K562 (cell line): Measurements from ENCODE around the gene BCL3. TPM values are rescaled to one million over a fixed set of nuclear protein-coding genes. Genes with fewer than 3 reads are reported as not detected.

Experiments used
- CBX1 ChIP-seq: sonication (generic); IDR thresholded peaks from 2 replicates; pipeline ENCODE4 v1.6.1; 2016; ENCODE audit warnings: antibody characterized with exemption, low read depth, mild to moderate bottlenecking
- ELF4 ChIP-seq: fragments of 450-650 bp; formaldehyde crosslinking; IDR thresholded peaks from 2 replicates; pipeline ENCODE4 v1.4.0; 2022; ENCODE audit warnings: missing genetic modification characterization
- FOXM1 ChIP-seq, 2 experiments: fragments of 450-650 bp in 1 of 2; sonication (generic) in 1 of 2; formaldehyde crosslinking in 1 of 2; IDR thresholded peaks; 2 replicates each; pipeline versions ENCODE4 v1.6.1 to v1.9.0; 2017 to 2022; ENCODE audit warnings: low read depth in 2 of 2, mild to moderate bottlenecking in 2 of 2, missing genetic modification reagents in 1 of 2, moderate library complexity in 1 of 2
- GTF2F1 ChIP-seq: IDR thresholded peaks from 2 replicates; pipeline ENCODE4 v1.6.1; 2011; ENCODE audit warnings: low read depth, low read length, improper control_type of control experiment
- HDAC2 ChIP-seq: fragments of 450-650 bp; IDR thresholded peaks from 2 replicates; pipeline ENCODE4 v1.6.1; 2016; ENCODE audit warnings: mild to moderate bottlenecking
- HEY1 ChIP-seq: fragments of 250-450 bp; sonication (Bioruptor Pico); IDR thresholded peaks from 2 replicates; pipeline ENCODE4 v1.5.0; 2020; ENCODE audit warnings: mild to moderate bottlenecking, moderate library complexity, borderline replicate concordance
- MAZ ChIP-seq, 2 experiments: fragments of 450-650 bp in 1 of 2; sonication (generic) in 1 of 2; formaldehyde crosslinking; IDR thresholded peaks in 1 of 2; conservative IDR thresholded peaks in 1 of 2; 2 replicates each; pipeline versions ENCODE4 v1.4.0 to v1.5.0; 2020; ENCODE audit warnings: mild to moderate bottlenecking in 1 of 2, missing genetic modification reagents in 1 of 2
- MTA1 ChIP-seq: fragments of 450-650 bp; IDR thresholded peaks from 2 replicates; pipeline ENCODE4 v1.6.1; 2017; ENCODE audit warnings: borderline replicate concordance
- POLR2G ChIP-seq: fragments of 200-400 bp; formaldehyde crosslinking; IDR thresholded peaks from 2 replicates; pipeline ENCODE4 v1.6.1; 2017; ENCODE audit warnings: low read depth, mild to moderate bottlenecking, antibody characterized with exemption, low read length, moderate library complexity
- RBM14 ChIP-seq: fragments of 200-400 bp; formaldehyde crosslinking; IDR thresholded peaks from 2 replicates; pipeline ENCODE4 v1.6.1; 2018; ENCODE audit warnings: low read depth, mild to moderate bottlenecking, low read length, moderate library complexity, borderline replicate concordance; ENCODE audit not compliant: insufficient read depth
- TCFL5 ChIP-seq: fragments of 250-450 bp; sonication (Bioruptor Pico); conservative IDR thresholded peaks from 2 replicates; pipeline ENCODE4 v1.6.1; 2021; ENCODE audit warnings: mild to moderate bottlenecking, moderate library complexity, matching md5 sums
- ZFP36 ChIP-seq: fragments of 150-350 bp; IDR thresholded peaks from 2 replicates; pipeline ENCODE4 v1.6.1; 2018; ENCODE audit warnings: low read length, low read depth; ENCODE audit not compliant: partially characterized antibody
- polyA plus RNA-seq, 8 experiments: library from polyadenylated mRNA; depleted of rRNA in 4 of 8; stranded (reverse) in 5 of 8; unstranded in 3 of 8; fragments of >200 nt; fragmentation: Nextera tagmentation in 2 of 8; fragmentation: Illumina TruSeq in 1 of 8; extraction: Ambion mirVana in 2 of 8; extraction: Trizol in 1 of 8; gene quantifications; 2 replicates each; pipeline versions ENCODE4 v1.2.1 to v1.2.3, GENCODE V29; 2011 to 2014; ENCODE audit warnings: inconsistent platforms in 1 of 8, missing spikeins in 1 of 8
- total RNA-seq, 7 experiments: library from RNA; depleted of rRNA in 6 of 7; stranded (reverse); fragments of >200 nt in 6 of 7; fragmentation: Illumina TruSeq in 2 of 7; extraction: Trizol in 2 of 7; gene quantifications; 2 replicates each; pipeline versions ENCODE4 v1.2.1 to v1.2.3, GENCODE V29; 2011 to 2021; ENCODE audit warnings: low replicate concordance in 1 of 7
- TF ChIP-seq, protein P1 (sequence below): fragments of 450-650 bp; IDR thresholded peaks from 2 replicates; pipeline ENCODE4 v1.6.1; 2016
- TF ChIP-seq, protein P2 (sequence below): fragments of 250-450 bp; sonication (Bioruptor Pico); IDR thresholded peaks from 2 replicates; pipeline ENCODE4 v1.5.0; 2020; ENCODE audit warnings: mild to moderate bottlenecking, borderline replicate concordance
- TF ChIP-seq, protein P3 (sequence below): sonication (generic); formaldehyde crosslinking; IDR thresholded peaks from 2 replicates; pipeline ENCODE4 v1.8.1; 2023; ENCODE audit warnings: mild to moderate bottlenecking, missing genetic modification reagents
- TF ChIP-seq, protein P4 (sequence below): IDR thresholded peaks from 2 replicates; pipeline ENCODE4 v1.6.1; 2011; ENCODE audit not compliant: insufficient read length; ENCODE audit errors: extremely low read depth

Gene BCL3
- total and polyA plus RNA-seq, 9 of the 15 experiments (the other 6 are each of a cell fraction or from before 2014, with no cell fraction given) = 0.03 to 2.4 (median 0.50) TPM; not detected in 1

GRCh38 chr19:44747739-44748425 lies 626 bp upstream of the BCL3 start (continued):
- TF ChIP-seq, protein P1, sequence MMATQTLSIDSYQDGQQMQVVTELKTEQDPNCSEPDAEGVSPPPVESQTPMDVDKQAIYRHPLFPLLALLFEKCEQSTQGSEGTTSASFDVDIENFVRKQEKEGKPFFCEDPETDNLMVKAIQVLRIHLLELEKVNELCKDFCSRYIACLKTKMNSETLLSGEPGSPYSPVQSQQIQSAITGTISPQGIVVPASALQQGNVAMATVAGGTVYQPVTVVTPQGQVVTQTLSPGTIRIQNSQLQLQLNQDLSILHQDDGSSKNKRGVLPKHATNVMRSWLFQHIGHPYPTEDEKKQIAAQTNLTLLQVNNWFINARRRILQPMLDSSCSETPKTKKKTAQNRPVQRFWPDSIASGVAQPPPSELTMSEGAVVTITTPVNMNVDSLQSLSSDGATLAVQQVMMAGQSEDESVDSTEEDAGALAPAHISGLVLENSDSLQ = peak; percentile 53; the same call in 1 of the 2 replicates
- TF ChIP-seq TCFL5 (CRISPR knock-in tag) (no peak), POLR2G (no peak), RBM14 (no peak), MAZ (CRISPR knock-in tag; conservative IDR thresholded peaks at IDR 0.05 in 1 of 2, IDR thresholded peaks at IDR 0.05 in 1 of 2) (no peak), ELF4 (CRISPR knock-in tag) (peak; percentile 74; the same call in 1 of the 2 replicates), MTA1 (peak; percentile 56; the same call in 1 of the 2 replicates), CBX1 (no peak; the same call in none of the 2 replicates), FOXM1 (IDR thresholded peaks at IDR 0.05; ENCODE audit: low read depth) (0 out of 2 replicates have a peak, but pooled peaks have one; percentile 20), FOXM1 (CRISPR knock-in tag; IDR thresholded peaks at IDR 0.05; ENCODE audit: low read depth) (no peak), GTF2F1 (no peak), HEY1 (CRISPR knock-in tag) (no peak), HDAC2 (peak; percentile 85; the same call in 1 of the 2 replicates), ZFP36 (peak; percentile 81)
- TF ChIP-seq, protein P2, sequence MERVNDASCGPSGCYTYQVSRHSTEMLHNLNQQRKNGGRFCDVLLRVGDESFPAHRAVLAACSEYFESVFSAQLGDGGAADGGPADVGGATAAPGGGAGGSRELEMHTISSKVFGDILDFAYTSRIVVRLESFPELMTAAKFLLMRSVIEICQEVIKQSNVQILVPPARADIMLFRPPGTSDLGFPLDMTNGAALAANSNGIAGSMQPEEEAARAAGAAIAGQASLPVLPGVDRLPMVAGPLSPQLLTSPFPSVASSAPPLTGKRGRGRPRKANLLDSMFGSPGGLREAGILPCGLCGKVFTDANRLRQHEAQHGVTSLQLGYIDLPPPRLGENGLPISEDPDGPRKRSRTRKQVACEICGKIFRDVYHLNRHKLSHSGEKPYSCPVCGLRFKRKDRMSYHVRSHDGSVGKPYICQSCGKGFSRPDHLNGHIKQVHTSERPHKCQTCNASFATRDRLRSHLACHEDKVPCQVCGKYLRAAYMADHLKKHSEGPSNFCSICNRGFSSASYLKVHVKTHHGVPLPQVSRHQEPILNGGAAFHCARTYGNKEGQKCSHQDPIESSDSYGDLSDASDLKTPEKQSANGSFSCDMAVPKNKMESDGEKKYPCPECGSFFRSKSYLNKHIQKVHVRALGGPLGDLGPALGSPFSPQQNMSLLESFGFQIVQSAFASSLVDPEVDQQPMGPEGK (CRISPR knock-in tag) = no peak
- TF ChIP-seq, protein P3, sequence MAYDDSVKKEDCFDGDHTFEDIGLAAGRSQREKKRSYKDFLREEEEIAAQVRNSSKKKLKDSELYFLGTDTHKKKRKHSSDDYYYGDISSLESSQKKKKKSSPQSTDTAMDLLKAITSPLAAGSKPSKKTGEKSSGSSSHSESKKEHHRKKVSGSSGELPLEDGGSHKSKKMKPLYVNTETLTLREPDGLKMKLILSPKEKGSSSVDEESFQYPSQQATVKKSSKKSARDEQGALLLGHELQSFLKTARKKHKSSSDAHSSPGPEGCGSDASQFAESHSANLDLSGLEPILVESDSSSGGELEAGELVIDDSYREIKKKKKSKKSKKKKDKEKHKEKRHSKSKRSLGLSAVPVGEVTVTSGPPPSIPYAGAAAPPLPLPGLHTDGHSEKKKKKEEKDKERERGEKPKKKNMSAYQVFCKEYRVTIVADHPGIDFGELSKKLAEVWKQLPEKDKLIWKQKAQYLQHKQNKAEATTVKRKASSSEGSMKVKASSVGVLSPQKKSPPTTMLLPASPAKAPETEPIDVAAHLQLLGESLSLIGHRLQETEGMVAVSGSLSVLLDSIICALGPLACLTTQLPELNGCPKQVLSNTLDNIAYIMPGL (CRISPR knock-in tag) = no peak
- TF ChIP-seq, protein P4, sequence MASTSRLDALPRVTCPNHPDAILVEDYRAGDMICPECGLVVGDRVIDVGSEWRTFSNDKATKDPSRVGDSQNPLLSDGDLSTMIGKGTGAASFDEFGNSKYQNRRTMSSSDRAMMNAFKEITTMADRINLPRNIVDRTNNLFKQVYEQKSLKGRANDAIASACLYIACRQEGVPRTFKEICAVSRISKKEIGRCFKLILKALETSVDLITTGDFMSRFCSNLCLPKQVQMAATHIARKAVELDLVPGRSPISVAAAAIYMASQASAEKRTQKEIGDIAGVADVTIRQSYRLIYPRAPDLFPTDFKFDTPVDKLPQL = no peak
